DMS 273 treated with DMSO at 0.1 percent for 48 hours (cell line): Measurements from ENCODE around the gene BLM.
"Not testable (repeated sequence)": the region's sequence is repeated elsewhere in the genome, so short reads cannot be mapped to it uniquely, and the experiment has no call there.

Experiments
- DNase-seq: peaks from one replicate; lab custom pipeline; 2025; lab: John Stamatoyannopoulos, UW

The BLM gene

GRCh38 chr15:90822204-90822955 is 105.2 kb downstream of the BLM start:
- DNase-seq = no peak

DNA sequence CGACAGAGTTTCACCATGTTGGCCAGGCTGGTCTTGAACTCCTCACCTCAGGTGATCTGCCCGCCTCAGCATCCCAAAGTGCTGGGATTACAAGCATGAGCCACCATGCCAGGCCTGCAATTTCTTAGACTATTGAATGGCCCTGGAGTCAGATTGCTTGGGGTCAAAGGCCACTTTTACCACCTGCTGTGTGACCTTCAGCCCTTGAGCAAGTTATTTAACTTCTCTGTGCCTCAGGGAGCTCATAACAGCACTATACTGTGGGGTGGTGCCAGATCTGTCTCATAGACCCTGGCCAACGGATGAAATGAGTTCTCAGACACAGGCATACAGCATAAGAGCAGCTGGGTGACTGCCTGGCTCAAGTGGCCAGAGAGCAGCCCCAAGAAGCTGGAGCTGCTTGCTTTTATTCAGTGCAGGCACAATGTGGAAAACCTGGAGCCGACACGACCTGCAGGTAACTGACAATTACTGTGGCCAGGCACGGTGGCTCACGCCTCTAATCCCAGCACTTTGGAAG is 106.4 kb downstream of the BLM start:
- DNase-seq = no peak

GRCh38 chr15:90825115-90825899 is 108.2 kb downstream of the BLM start:
- DNase-seq = not testable (repeated sequence)

DNA sequence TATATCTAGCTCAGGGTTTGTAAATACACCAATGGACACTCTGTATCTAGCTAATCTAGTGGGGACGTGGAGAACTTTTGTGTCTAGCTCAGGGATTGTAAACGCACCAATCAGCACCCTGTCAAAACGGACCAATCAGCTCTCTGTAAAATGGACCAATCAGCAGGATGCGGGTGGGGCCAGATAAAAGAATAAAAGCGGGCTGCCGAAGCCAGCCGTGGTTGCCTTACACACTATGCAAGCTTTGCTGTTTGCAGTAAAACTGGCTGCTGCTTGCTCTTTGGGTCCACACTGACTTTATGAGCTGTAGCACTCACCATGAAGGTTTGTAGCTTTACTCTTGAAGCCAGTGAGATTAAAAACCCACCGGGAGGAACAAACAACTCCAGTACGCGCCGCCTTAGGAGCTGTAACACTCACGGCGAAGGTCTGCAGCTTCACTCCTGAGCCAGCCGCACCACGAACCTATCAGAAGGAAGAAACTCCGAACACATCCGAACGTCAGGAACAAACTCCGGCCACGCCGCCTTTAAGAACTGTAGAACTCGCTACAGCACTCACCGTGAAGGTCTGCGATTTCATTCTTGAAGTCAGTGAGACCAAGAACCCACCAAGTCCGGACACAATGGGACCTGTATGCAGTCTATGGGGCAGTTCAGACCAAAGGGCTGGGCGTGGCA is 109.2 kb downstream of the BLM start:
- DNase-seq = not testable (repeated sequence)

GRCh38 chr15:90826886-90827435 is 109.8 kb downstream of the BLM start:
- DNase-seq = no peak

GRCh38 chr15:90828111-90828510 is 111.0 kb downstream of the BLM start:
- no peak for DNase-seq

DNA sequence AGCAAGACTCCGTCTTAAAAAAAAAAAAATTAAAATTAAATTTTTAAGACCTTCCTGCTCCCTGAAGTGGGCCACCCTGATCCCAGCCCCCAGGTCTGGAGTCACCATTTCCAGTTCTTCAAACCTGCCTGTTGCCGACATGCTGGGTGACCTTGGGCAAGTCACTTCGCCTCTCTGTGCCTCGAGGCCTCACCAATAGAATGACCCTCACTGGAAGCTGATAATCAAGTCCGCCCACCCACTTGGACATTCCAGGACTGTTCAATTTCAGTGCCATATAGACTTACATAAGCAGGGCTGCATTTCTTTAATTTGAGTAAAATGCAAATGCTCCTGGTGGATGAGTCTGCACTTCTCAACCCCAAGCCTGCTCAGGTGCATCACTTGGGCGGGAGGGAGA is 112.0 kb downstream of the BLM start:
- no peak for DNase-seq

- no peak for DNase-seq
Measured at GRCh38 chr15:90829942-90830440, 112.8 kb downstream of the BLM start.

- DNase-seq = no peak
Measured at GRCh38 chr15:90834626-90835025, 117.5 kb downstream of the BLM start.

DNA sequence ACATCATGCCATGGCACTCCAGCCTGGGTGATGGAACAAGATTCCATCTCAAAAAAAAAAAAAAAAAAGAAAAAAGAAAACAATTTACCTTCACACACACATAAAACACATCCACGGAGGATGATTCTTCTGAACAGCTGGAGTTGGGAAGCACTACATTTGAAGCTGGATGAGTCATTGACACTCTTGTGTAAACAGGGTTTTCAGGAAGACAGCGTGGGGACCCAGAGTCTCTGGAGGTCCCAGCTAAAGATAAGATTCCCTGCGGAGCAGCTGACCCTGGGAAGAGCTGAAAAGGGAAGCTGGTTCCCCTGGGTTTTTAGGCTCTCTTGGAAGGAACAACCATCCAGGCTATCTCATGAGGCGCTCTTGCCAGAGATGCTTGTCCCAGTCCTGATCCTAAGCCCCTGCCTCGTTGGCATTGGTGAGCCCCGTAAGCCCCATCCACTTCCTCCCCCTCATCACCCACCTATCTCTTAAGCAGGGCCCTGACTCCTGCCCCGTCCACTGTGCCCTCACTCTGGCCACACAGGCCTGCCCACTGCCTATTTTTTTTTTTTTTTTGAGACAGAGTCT is 119.2 kb downstream of the BLM start:
- DNase-seq = no peak

DNA sequence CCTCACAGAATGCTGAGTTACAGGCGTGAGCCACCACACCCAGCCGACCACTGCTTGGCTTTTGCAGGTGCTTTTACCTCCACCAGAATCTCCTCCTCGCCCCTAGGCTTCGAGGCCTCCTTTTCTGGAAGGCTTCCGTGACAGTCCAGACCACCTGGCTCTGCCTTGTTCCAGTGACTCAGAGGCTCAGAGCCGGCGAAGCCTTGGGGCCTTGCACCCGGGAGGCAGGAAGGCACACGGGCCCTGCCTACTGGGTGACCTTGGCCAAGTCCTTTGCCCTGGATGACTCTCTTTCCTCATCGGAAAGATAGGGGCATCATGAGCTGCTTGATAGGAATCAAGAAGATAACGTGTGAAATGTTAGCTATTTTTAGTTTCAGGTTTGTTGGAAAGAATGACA is 119.9 kb downstream of the BLM start:
- no peak for DNase-seq

GRCh38 chr15:90838139-90838538 is 121.0 kb downstream of the BLM start:
- no peak for DNase-seq

DNA sequence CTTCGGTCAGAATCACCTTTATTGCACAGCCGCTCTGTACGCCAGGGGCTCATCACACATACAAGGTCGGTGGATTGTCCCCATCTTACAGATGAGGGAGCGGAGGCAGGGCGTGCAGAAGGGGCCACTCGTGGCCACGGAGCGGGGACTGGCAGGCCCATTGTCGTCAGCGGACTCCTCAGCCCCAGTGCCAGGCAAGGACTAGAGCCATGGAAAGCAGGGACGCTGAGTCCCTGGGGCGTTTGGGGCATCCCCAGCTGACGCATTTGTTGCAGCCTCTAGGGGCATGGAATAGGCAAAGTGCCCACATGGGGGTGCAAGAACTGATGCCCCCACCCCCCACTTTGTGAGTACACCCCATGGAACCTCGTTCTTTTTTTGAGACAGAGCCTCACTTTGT is 121.4 kb downstream of the BLM start:
- DNase-seq = no peak

DNA sequence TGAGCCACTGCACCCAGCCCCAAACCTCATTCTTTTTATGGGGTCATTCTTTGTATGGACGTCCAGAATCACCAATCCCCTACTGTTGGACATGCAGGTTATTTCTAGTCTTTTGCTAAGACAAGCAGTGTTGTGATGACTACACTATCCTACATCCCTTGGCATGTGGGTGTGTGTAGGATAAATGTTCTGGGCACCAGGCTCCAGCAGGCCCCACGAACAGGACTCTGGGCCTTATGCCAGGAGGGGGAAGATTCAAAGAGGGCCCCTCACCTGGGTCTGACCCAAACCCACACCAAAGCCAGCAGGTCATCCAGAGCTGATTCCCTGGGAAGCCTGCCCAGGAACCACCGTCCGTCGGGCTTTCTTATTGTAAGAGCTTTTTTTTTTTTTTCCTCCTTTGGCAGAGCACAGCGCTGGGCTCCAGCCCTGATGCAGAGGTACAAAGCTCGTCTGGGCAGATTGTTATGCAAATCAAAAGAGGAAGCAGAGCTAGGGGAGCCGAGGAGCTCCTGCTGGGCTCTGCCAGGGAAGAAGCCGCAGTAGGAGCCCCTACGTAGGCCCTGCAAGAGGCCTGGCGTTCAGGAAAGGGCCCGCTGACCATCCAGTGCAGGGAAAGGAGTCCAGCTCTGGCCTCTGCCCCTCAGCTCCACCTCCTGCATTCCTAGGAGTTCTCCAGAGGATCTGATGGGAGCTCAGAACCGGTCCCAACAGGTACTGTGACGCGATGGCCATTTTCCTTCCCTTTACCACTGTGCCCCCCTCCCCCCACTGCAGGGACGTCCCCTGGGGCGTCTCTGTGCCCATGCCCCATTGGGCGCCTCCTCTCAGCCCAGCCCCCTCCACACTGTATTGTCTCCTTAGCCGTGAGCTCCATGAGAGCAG is 122.3 kb downstream of the BLM start:
- DNase-seq = no peak

- DNase-seq = no peak
Measured at GRCh38 chr15:90840157-90840855, 123.2 kb downstream of the BLM start.

- no peak for DNase-seq
Measured at GRCh38 chr15:90840954-90841353, 123.8 kb downstream of the BLM start.

GRCh38 chr15:90844696-90845095 is 127.5 kb downstream of the BLM start:
- DNase-seq = no peak

GRCh38 chr15:90845201-90845949 is 128.2 kb downstream of the BLM start:
- DNase-seq = no peak

DNA sequence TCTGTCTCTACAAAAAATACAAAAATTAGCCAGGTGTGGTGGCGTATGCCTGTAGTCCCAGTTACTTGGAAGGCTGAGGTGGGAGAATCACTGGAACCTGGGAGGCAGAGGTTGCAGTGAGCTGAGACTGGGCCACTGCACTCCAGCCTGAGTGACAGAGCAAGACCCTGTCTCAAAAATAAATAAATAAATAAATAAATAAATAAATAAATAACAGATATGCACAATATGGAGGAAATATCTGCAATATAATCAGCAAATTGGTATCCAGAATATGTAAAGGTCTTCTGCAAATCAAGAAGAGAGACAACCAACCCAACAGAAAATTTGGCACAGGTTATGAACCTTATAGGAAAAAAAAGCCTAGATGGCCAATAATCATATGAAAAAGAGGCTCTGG is 132.3 kb downstream of the BLM start:
- not testable (repeated sequence) for DNase-seq
